Fibroblast of skin of abdomen (primary cell): Measurements from ENCODE around the gene TYMP.
"Not testable (repeated sequence)": the region's sequence is repeated elsewhere in the genome, so short reads cannot be mapped to it uniquely, and the experiment has no call there.

Experiments
- DNase-seq: peaks from one replicate; pipeline ENCODE4 v3.0.0-alpha.2; 2013

TYMP gene

GRCh38 chr22:50523806-50524675 is 5.8 kb downstream of the TYMP start:
- DNase-seq = no peak

GRCh38 chr22:50523458-50523805 is 6.4 kb downstream of the TYMP start:
- no peak for DNase-seq

- DNase-seq = no peak
These were observed 6.9 kb downstream of the TYMP start for GRCh38 chr22:50522806-50523438.

DNA sequence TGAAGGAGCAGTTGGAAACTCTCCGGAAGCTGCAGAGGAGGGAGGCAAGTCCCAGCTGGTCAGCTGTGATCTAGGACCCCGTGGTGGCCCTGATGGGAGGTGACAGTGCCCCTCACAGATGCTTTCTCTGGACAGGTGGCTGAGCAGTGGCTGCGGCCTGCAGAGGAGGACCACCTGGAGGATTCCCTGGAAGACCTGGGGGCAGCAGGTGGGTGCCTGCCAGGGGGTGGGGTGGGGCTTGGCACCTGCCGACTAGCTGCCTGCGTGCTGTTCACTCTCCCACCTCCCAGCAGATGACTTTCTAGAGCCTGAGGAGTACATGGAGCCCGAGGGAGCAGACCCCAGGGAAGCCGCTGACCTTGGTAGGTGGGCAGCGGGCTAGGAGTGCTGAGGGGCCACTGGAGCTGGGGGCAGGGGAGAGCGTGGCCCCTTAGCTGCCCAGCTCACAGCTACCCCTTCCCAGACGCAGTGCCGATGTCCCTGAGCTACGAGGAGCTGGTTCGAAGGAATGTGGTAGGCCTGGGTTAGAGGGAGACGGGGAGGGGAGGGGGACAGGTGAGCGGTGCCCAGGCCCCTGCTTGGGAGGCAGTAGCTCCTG is 7.5 kb downstream of the TYMP start:
- DNase-seq = no peak

GRCh38 chr22:50521710-50522109 is 8.1 kb downstream of the TYMP start:
- DNase-seq = no peak

DNA sequence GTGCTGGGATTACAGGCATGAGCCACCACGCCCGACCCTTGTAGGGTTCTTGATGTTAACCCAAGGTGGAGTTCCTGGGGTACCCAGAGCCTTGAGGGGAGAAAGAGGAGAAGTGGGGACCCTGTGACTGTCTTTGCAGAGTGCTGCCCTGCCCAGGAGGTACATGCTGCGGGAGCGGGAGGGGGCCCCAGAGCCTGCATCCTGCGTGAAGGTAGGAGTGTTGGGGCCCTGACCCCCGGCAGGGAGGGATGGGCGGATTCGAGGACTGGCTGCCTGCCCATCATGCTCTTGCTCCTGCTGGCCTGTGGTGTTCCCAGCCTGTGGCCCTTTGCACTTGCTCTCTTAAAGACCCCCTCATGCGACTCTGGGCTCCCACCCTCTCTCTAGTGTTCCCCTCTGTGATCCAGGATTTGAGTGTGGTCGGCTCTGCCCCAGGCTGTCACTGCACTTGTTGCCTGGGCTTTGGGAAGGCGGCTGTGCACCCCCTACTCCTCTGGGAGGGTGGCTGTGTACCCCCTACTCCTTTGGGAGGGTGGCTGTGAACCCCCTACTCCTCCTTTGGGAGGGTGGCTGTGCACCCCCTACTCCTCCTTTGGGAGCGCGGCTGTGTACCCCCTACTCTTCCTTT is 8.9 kb downstream of the TYMP start:
- no peak for DNase-seq

DNA sequence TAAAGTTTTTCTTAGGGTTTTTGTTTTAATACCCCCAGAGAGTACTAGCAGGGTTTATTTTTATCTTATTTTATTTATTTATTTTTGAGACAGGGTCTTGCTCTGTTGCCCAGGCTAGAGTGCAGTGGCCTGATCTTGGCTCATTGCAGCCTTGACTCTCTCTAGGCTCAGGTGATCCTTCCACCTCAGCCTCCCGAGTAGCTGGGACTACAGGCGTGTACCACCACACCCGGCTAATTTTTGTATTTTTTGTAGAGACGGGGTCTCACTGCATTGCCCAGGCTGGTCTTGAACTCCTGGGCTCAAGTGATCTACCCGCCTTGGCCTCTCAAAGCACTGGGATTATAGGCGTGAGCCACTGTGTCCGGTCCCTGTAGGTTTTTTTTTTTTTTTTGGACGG is 9.6 kb downstream of the TYMP start:
- not testable (repeated sequence) for DNase-seq

DNA sequence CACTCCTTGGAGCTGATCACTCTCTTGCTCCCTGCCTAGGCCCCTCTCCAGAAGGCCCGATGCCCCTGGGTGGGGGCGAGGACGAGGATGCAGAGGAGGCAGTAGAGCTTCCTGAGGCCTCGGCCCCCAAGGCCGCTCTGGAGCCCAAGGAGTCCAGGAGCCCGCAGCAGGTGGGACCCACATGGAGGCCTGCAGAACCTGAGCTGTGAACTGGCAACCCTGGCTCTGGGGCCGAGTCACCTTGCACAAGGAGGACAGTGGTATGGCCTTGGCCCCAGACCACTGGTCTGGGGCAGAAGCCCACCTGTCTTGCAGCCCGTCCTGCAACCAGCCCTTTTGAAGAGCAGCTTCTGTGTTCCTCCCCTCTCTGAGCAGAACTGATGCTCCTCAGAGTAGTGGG is 10.7 kb downstream of the TYMP start:
- no peak for DNase-seq

- DNase-seq = no peak
These were observed 11.2 kb downstream of the TYMP start for GRCh38 chr22:50518606-50519005.

DNA sequence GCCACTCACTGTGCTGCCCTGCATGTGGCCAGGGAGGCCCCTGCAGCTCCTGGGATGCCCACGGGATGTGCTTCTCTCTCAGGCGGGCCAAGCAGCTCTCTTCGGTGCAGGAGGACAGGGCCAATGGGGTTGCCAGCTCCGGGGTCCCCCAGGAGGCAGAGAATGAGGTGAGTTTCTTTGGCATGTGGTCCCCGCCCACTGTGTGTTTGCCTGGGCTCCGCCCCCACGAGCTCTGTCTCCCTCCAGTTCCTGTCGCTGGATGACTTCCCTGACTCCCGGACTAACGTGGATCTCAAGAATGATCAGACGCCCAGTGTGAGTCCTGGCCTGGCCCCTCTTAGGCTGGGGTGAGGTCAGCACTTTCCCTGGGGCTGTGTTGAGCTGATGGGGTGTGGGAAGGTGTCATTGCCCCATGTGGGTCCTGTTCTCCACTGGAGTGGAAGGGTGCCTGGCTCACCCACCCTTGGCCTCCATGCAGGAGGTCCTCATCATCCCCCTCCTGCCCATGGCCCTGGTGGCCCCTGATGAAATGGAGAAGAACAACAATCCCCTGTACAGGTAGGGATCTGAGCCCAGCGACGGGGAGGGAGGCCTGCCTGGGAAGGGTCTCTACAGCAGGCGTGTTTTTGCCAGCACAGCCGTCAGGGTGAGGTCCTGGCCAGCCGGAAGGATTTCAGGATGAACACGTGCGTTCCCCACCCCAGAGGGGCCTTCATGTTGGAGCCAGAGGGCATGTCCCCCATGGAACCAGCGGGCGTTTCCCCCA is 12.1 kb downstream of the TYMP start:
- DNase-seq = no peak

- DNase-seq = no peak
These were observed 12.9 kb downstream of the TYMP start for GRCh38 chr22:50516891-50517290.

GRCh38 chr22:50516068-50516467 is 13.7 kb downstream of the TYMP start:
- DNase-seq = no peak

DNA sequence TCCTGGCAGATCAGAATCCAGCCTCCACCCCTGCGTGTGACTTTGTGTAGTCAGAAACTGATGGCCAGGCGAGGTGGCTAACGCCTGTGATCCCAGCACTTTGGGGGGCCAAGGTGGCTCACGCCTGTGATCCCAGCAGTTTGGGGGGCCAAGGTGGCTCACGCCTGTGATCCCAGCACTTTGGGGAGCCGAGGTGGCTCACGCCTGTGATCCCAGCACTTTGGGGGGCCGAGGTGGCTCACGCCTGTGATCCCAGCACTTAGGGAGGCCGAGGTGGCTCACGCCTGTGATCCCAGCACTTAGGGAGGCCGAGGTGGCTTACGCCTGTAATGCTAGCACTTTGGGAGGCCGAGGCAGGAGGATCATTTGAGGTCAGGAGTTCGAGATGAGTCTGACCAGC is 16.6 kb downstream of the TYMP start:
- DNase-seq = no peak

DNA sequence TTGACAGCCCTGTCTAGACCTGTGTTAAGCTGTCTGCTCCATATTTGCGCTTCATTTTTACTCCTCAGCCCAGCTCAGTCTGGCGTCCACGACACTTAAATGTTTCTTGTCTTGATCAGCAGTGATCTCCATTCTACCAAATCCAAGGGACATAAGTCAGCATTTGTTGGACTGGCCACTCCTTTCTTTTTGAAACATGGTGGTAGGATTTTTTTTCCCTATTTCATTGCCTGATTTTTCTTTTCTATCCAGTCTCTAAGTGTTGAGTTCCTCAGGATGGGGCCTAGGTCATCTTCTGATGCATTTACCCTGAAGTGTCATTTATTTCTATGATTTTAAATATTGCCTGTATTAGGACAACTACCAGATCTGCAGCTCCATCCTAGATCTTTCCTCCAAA is 20.9 kb downstream of the TYMP start:
- no peak for DNase-seq

- DNase-seq = peak; percentile 97
These were observed 21.6 kb downstream of the TYMP start, which contains the start of gene NCAPH2 for GRCh38 chr22:50507991-50508884. NCAPH2 (plus strand) TSS chr22:50508224; CDS start chr22:50508338, 114 bp downstream.

DNA sequence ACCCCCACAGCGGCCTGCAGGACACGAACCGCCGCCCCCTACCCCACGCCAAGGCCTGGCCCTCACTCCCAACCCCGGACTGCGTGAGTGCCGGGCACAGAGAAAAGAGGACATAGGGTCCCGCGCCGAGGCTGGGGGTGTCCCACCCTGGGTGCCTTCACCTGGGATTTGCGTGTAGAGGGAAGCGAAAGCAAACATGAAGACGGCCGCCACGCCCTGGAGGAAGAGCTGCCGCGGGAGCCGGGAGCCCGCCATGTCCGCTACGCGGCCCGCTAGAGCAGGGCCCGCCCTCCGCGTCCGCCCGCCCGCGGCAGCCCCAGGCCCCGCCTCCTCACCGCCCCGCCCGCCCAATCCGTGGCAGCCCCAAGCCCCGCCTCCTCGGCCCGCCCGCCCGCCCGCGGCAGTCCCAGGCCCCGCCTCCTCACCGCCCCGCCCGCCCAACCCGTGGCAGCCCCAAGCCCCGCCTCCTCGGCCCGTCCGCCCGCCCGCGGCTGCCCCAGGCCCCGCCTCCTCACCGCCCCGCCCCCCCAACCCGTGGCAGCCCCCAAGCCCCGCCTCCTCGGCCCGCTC is 22.3 kb downstream of the TYMP start, which contains the start of gene LMF2:
TSS of gene LMF2 (minus strand) at position 282 of the 570 bp plus-strand sequence. CDS start at position 255, 27 bp downstream.
- DNase-seq = no peak

DNA sequence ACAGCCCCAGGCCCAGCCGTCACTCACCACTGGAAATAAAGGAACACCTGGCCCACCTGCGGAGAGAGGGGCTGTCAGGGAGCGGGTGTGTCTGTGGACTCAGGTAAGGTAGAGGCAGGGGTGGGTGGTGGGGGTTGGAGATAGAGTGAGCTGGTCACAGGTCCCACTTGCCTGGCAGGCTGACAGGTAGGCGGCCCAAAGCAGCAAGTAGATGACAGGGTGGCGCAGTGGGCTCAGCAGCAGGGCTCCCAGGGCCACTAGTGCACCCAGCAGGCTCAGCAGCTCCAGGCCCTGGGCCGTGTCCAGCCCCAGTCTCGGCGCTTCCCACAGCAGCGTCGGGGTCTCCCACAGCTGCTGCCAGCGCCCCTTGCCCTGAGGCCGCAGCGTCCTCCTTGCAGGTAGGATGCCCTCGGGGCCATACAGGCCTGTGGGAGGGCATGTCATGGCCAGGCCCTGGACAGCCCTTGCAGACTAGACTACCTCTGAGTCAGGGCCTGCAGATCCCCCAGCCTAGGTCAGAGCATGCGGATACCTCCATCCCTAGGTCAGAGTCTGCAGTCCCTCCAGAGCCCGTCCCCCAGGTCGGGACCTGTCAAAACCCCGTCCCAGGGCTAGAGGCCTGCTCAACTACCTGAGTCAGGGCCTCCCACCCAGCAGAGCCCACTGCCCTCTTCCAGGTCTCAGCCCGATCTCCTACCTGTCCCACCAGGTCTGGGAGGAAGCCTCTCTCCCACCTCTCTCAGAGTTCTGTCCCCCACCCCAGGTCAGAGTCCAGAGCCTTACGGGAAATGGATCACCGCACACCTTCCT is 23.0 kb downstream of the TYMP start:
- DNase-seq = no peak

DNA sequence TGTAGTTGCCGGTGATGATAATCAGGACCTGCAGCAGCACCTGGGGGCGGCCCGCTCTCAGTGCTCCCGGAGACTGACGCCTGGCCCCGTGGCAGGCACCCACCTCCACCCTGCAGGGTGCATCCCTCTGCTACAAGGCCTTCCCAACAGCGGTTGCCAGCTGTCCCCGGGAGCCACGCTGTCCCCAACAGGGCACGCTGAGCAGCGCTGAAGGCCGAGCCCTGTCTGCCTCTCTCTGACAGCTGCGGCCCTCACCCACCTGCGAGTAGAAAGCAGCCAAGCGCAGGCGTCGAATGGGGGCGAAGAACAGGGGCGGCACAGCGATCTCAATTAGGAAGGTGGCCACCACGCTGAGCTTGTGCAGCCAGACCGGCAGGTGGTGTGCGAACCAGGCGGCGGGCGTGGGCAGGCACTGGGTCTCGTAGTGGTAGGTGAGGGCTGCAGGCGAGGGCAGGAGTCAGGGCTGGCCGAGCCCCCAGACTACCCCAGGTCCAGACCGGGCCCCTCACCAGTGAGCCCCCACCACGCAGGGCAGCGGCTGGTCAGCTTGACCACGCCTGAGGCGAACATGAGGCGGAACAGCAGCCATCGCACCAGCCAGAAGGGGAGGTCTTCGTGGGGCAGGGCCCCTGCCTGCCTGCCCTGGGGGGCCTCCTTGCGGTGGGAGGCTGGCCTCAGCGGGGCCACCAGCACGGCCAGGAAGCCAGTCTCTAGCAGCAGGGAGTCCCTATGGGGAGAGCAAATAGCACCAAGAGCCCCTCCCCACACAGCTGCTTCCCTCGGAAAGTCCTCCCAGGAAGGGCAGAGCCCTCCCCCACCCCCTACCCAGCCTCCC is 23.8 kb downstream of the TYMP start:
- DNase-seq = no peak

GRCh38 chr22:50505276-50505775 is 24.5 kb downstream of the TYMP start:
- DNase-seq = no peak
